ENCODE measurements around the gene SPARCL1. TPM values are rescaled to one million over a fixed set of nuclear protein-coding genes. Genes with fewer than 3 reads are reported as not detected.
A peak's percentile ranks its signal among the peaks of the same experiment; 100 is the strongest.

SPARCL1 gene
- total and polyA plus RNA-seq, 5 donors: 343 to 492 (median 365) TPM

DNA sequence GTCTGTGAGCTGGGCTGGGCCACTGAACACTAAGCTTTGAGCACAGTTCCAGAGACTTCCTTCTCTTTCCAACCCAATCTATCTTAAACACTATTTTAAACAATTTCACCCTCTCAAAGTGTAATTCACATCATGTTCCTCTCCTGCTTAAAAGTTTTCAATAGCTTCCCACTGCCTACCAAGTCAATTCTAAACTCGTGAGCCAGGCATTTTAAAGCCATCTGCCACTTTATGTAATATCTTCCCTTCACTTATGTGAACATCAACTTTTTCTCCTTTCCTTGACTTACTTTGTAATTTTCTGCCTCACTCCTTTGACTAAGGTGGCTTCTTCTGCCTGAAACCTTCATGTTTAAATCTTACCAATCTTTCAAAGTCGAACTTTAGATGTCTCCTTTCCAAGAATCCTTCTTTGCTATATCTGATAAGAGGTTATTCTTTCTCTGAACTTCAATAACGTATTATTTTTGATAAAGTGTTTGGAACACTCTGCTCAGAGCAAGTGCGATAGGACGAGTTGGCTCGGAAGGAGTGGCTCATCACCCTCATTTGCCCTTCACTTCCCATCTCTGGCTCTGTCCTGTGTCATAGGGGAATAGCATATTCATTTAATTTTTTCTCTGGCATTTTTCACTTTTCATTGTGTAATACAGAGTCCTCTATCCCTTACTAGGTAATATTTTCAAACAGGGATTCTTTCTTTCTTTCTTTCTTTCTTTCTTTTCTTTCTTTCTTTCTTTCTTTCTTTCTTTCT is 13.0 kb upstream of the SPARCL1 start:
- WGBS: 44% methylated on average over 6 of the region's 6 CpGs
- no peak overlapping the region for H3K4me3 ChIP-seq (ENCODE audit: low read length)
- H3K4me1 ChIP-seq (ENCODE audit: control insufficient read depth, insufficient read depth, low read length): peaks cover 3% of the 10 kb centered on the region
- intact Hi-C loops (cut with DNase I): loop anchor here in 2 of 4 donors (5.0 to 10.0 kb wide), 2 partner anchors 303 to 305 kb away; no protein-coding TSS in a partner anchor
- no peaks in the 10 kb centered on the region for H3K27me3 ChIP-seq (ENCODE audit: control insufficient read depth, insufficient read depth)
- H3K9me3 ChIP-seq (ENCODE audit: control insufficient read depth, low read length): no peaks in the 10 kb centered on the region
- ATAC-seq (peak; percentile 64 to 72), DNase-seq (peak in 2 of 3 donors; percentile 36 to 52)
- H3K27ac ChIP-seq (ENCODE audit: low read length): no peak overlapping the region

DNA sequence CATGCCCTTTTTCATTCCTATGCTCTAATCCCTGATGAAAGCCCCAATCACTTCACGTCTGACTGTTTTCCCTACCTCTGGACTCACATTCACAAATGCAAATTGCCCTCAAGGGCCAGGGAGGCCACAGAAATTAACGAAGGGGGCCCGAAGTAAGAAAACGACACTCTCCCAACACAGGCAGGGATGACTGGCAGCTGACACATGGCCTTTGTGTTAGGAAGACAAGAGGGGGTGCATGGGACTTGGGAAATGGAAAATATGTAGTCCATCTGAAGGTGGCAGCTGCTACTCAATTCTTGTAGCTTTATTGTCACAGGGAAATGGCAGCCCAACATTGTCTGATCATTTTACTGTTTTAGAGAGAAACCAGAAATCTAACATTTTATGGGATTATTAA is 12.3 kb upstream of the SPARCL1 start:
- no peaks in the 10 kb centered on the region for H3K27me3 ChIP-seq (ENCODE audit: control insufficient read depth, insufficient read depth)
- intact Hi-C loops (cut with DNase I): loop anchor here in 2 of 4 donors (5.0 to 10.0 kb wide), 2 partner anchors 303 to 306 kb away; no protein-coding TSS in a partner anchor
- DNase-seq (peak in 1 of 3 donors; percentile 19), ATAC-seq (no peak)
- no peak overlapping the region for H3K4me3 ChIP-seq (ENCODE audit: low read length)
- 55% methylated on average over 4 of the region's 4 CpGs for WGBS
- H3K27ac ChIP-seq (ENCODE audit: low read length): peak overlapping the region; percentile 92
- peaks cover 3% of the 10 kb centered on the region for H3K4me1 ChIP-seq (ENCODE audit: control insufficient read depth, insufficient read depth, low read length)
- H3K9me3 ChIP-seq (ENCODE audit: control insufficient read depth, low read length): no peaks in the 10 kb centered on the region

DNA sequence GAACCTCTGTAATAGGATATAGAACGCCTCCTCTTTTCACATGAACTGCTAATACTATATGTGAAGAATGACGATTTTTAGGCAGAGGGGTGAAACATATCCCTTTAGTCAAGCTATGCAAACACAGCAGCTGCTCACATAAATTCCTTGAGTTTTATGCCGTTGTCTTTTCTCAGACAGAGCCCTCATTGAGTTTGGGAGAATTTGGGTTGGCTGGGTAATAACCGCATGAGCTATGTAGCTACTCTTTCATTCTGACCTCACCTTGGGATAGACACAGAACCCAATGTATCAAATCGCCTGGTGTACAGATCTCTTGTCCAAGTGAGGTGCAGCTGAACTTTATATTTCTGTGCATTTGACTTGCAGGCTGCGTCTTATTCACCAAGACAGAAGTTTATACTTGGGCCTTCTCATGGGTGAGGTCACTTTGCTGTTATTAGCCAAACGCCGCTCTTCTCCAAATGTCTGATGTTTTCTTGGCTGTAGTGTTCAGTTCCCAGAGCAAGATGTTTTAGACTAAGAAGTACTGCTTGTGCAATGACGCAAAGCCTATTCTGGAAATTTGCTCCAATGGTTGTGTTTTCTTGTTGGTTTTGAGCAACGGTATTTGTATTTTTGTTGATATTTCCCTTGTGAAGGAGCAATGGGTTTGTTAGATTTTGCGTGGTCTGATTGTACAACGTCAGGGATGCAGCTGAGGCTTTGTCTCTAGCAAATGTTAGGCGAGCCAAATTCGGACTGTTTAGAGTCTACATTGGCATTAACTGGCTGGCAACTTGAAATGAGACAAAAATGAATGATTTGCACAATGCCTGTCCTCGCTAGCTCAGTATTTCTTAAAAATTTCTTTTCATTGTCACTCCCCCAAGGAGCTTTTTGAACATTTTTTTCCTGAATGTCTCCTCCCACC is 11.2 kb upstream of the SPARCL1 start:
- Histone ChIP-seq H3K9me3 (ENCODE audit: control insufficient read depth, low read length) (no peaks in the 10 kb centered on the region), H3K27ac (ENCODE audit: low read length) (peak overlapping the region; percentile 95), H3K27me3 (ENCODE audit: control insufficient read depth, insufficient read depth) (no peaks in the 10 kb centered on the region), H3K4me3 (ENCODE audit: low read length) (no peak overlapping the region), H3K4me1 (ENCODE audit: control insufficient read depth, insufficient read depth, low read length) (peaks cover 3% of the 10 kb centered on the region)
- DNase-seq (peak in 1 of 3 donors; percentile 36), ATAC-seq (peak; percentile 85 to 93)
- intact Hi-C loops (cut with DNase I): loop anchor here in 2 of 4 donors (5.0 to 10.0 kb wide), 2 partner anchors 304 to 307 kb away; no protein-coding TSS in a partner anchor
- 61% methylated on average over 15 of the region's 15 CpGs for WGBS

DNA sequence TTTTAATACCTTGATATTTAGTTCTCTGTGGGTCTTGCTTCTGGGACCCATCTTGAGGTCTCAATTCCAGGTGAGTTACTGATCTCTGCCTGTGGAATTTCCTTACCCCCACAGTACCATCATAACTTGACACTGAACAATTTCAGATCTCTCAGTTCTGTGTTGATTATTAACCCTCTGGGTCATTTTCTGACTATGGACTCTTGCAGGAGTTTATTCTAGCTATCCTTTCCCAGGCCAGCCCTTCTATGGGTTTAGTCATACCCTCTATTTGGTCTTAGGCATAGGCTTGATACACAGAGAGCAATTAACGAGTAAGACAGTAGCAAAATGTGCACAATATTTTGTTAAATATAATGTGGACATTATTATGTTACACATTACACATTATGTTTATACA is 3.7 kb upstream of the SPARCL1 start:
- DNase-seq (no peak), ATAC-seq (no peak)
- no peak overlapping the region for H3K4me3 ChIP-seq (ENCODE audit: low read length)
- no peaks in the 10 kb centered on the region for H3K27me3 ChIP-seq (ENCODE audit: control insufficient read depth, insufficient read depth)
- H3K27ac ChIP-seq (ENCODE audit: low read length): no peak overlapping the region
- WGBS: 93% methylated on average over 1 of the region's 1 CpG
- intact Hi-C loops (cut with DNase I): no loop called here
- H3K9me3 ChIP-seq (ENCODE audit: control insufficient read depth, low read length): no peaks in the 10 kb centered on the region
- H3K4me1 ChIP-seq (ENCODE audit: control insufficient read depth, insufficient read depth, low read length): no peaks in the 10 kb centered on the region

DNA sequence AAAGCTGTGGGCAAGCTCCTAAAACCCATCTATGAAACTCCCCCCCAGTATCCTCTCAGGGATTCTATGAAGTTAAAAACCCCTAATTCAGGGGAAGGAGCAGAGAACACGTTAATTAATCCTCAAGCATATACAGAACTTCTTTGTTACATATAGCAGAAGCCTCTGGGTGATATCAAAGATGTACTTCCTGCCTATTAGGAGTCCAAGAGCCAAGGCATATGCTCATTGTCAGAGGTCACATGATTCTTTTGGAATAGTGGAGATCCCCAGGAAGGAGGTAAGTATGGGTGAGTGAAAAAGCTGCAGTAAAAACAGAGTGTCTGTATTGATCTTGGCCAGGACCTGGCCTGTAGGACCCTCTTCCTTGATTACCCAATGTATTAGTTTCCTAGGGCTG is 2.9 kb upstream of the SPARCL1 start:
- no peak overlapping the region for H3K4me3 ChIP-seq (ENCODE audit: low read length)
- WGBS: 65% methylated on average over 1 of the region's 1 CpG
- H3K27ac ChIP-seq (ENCODE audit: low read length): peak overlapping the region; percentile 68
- H3K27me3 ChIP-seq (ENCODE audit: control insufficient read depth, insufficient read depth): no peaks in the 10 kb centered on the region
- intact Hi-C loops (cut with DNase I): no loop called here
- H3K4me1 ChIP-seq (ENCODE audit: control insufficient read depth, insufficient read depth, low read length): peaks cover under 1% of the 10 kb centered on the region
- ATAC-seq (no peak), DNase-seq (no peak)
- no peaks in the 10 kb centered on the region for H3K9me3 ChIP-seq (ENCODE audit: control insufficient read depth, low read length)

DNA sequence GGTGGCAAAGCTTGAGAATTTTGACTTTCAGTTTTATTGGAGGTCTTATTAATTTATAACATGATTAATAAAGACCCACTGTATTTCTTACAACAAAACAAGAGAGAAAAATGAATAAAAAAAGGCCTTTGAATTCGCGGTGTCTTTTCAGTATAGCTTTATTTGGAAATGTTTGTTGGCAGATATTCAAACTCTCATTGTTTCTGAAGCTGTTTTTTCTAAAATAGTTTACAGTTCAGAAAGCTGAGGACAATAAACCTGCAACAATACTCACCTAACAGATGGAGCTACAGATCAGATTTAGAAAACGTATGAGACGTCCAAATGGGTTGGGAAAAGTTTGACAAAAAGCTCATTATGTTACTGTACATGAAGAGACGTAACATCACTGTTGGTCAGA is 2.4 kb upstream of the SPARCL1 start:
- WGBS: 36% methylated on average over 5 of the region's 5 CpGs
- ATAC-seq (no peak), DNase-seq (no peak)
- peaks cover 2% of the 10 kb centered on the region for H3K4me1 ChIP-seq (ENCODE audit: control insufficient read depth, insufficient read depth, low read length)
- H3K27me3 ChIP-seq (ENCODE audit: control insufficient read depth, insufficient read depth): no peaks in the 10 kb centered on the region
- intact Hi-C loops (cut with DNase I): no loop called here
- H3K9me3 ChIP-seq (ENCODE audit: control insufficient read depth, low read length): no peaks in the 10 kb centered on the region
- H3K4me3 ChIP-seq (ENCODE audit: low read length): no peak overlapping the region
- no peak overlapping the region for H3K27ac ChIP-seq (ENCODE audit: low read length)

DNA sequence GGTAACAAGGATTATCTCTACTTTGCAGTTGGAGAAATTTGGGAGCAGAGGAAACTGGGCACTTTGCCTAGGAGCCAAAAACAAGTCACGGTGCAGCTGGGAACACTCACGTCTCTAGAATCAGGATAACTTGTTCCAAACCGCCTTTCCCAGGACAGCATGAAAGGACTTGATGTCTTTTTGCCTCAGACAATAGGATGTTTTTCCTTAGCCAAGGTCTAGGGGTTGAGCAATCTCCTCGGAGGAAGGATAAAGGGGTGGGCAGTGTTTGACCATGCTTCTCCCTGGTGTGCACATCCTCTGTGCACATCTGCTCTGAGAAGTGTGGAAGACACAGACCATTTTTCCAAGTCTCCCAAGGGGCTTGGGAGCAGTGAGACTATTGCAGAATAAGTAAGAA is 1.7 kb upstream of the SPARCL1 start:
- DNase-seq (peak; percentile 66 to 89 (median 73)), ATAC-seq (peak; percentile 92 to 93)
- 13% methylated on average over 4 of the region's 4 CpGs for WGBS

DNA sequence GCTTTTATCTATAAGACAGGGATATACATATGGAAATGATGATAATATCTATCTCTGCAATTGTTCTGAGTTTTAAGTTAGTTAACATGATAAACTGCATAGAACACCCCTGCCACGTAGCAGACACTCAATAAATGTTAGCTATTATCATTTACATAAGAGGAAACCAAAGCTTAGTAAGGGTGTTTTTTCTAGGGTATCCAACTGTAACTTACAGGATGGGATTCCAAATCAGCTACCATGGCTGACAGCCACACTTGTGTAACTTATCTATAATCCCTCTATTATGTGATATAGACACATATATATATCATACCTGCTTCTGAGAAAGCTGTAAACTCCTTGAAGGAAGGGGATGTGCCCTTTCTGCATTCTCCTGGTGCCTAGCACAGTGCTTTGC is 1.1 kb upstream of the SPARCL1 start:
- ATAC-seq (no peak), DNase-seq (no peak)
- 32% methylated on average over 1 of the region's 1 CpG for WGBS
- H3K4me1 ChIP-seq (ENCODE audit: control insufficient read depth, insufficient read depth, low read length): peaks cover 2% of the 10 kb centered on the region
- H3K4me3 ChIP-seq (ENCODE audit: low read length): peak overlapping the region; percentile 86
- H3K9me3 ChIP-seq (ENCODE audit: control insufficient read depth, low read length): no peaks in the 10 kb centered on the region
- intact Hi-C loops (cut with DNase I): no loop called here
- H3K27ac ChIP-seq (ENCODE audit: low read length): peak overlapping the region; percentile 98
- H3K27me3 ChIP-seq (ENCODE audit: control insufficient read depth, insufficient read depth): no peaks in the 10 kb centered on the region

More for the DNA sequence above, 1.7 kb upstream of the SPARCL1 start:
- intact Hi-C loops (cut with DNase I): no loop called here
- Histone ChIP-seq H3K27ac (ENCODE audit: low read length) (peak overlapping the region; percentile 83), H3K4me1 (ENCODE audit: control insufficient read depth, insufficient read depth, low read length) (peaks cover 2% of the 10 kb centered on the region), H3K4me3 (ENCODE audit: low read length) (peak overlapping the region; percentile 86), H3K27me3 (ENCODE audit: control insufficient read depth, insufficient read depth) (no peaks in the 10 kb centered on the region), H3K9me3 (ENCODE audit: control insufficient read depth, low read length) (no peaks in the 10 kb centered on the region)

DNA sequence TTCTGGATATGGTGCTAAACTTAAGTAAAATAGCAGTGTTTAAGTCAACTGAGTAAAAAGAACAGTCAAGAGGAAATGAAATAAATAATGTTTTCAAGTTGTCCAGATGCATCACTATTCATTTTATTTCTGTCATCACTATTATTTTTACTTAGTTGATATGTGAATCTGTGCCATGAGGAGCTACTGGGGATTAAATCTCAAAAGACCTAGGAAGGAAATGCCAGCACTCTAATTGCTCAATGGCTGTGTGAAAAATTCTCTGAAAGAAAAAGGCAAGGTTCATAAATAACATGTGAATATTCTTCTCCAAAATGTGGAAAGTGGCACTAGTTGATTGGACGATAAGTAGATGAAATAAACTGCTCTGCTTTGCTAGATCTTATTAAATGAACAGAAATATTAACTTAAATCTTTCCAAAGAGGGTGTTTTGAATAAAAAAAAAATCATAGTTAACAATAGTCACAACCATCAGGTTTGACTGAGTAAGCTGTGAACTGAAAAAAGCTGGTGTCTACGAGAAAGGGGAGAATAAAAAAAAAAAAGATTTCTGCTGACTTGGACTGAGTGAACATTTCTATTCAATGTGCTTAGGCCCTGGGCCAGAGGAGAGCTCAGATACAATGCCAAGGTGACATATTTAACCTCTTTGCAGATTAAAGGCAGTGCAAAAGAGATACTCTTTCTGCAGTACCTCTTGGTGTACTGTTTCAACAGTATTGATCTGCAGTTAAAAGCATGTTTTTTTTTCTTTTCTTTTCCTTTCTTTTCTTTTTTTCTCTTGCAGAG is 1.6 kb downstream of the SPARCL1 start:
- DNase-seq: peak in 1 of 3 donors; percentile 22
- intact Hi-C loops (cut with DNase I): no loop called here
- no peaks in the 10 kb centered on the region for H3K9me3 ChIP-seq (ENCODE audit: control insufficient read depth, low read length)
- peaks cover 2% of the 10 kb centered on the region for H3K4me1 ChIP-seq (ENCODE audit: control insufficient read depth, insufficient read depth, low read length)
- H3K27me3 ChIP-seq (ENCODE audit: control insufficient read depth, insufficient read depth): no peaks in the 10 kb centered on the region
- H3K27ac ChIP-seq (ENCODE audit: low read length): peak overlapping the region; percentile 99
- peak overlapping the region; percentile 86 for H3K4me3 ChIP-seq (ENCODE audit: low read length)
- WGBS: 14% methylated on average over 2 of the region's 2 CpGs
- peak; percentile 51 to 56 for ATAC-seq

DNA sequence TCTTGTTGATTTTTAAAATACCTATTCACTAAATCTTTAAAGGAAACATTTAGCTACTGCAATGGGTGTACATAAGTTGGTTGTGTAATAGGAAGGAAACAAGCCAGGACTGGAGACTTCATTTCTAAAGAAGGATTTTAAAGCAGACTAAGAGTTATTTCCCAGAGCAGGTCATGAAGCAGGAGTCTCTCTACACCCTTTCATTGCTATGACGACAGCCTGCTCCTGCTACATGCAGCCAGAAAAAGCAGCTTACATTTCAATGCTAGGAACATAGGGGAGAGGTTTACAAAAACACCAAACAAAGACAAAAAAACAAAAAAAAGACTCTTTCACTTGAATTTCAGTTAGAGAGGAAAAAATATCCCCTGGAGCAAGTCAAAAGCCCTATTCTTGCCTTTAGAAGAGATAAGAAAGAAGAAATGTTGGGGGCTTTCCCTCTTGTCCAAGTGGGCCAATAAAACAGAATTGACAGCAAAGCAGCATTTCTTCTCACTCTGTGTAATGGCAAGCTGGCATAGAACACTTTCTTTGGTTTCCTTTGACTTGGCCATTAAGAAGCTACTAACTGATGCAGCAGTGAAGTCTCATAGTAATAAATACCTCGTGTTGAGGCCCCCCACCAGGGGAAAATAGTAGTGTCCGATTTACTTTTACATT is 3.4 kb downstream of the SPARCL1 start:
- Histone ChIP-seq H3K27ac (ENCODE audit: low read length) (peak overlapping the region; percentile 80), H3K27me3 (ENCODE audit: control insufficient read depth, insufficient read depth) (no peaks in the 10 kb centered on the region), H3K4me3 (ENCODE audit: low read length) (peak overlapping the region; percentile 86), H3K9me3 (ENCODE audit: control insufficient read depth, low read length) (no peaks in the 10 kb centered on the region), H3K4me1 (ENCODE audit: control insufficient read depth, insufficient read depth, low read length) (peaks cover 4% of the 10 kb centered on the region)
- 32% methylated on average over 3 of the region's 3 CpGs for WGBS
- DNase-seq (no peak), ATAC-seq (peak; percentile 65 to 74)
- intact Hi-C loops (cut with DNase I): no loop called here
